Ishikawa (cell line): ENCODE results near the gene LRIT1.

Experiments used
- CEBPB ChIP-seq: IDR thresholded peaks from 2 replicates; pipeline ENCODE4 v1.6.1; 2012
- CREB1 ChIP-seq: IDR thresholded peaks from 2 replicates; pipeline ENCODE4 v1.6.1; 2012; ENCODE audit warnings: low read depth
- EGR1 ChIP-seq: IDR thresholded peaks from 2 replicates; pipeline ENCODE4 v1.6.1; 2012
- EP300 ChIP-seq: IDR thresholded peaks from 2 replicates; pipeline ENCODE4 v1.6.1; 2012; ENCODE audit warnings: borderline replicate concordance
- FOXM1 ChIP-seq: IDR thresholded peaks from 2 replicates; pipeline ENCODE4 v1.6.1; 2012; ENCODE audit warnings: low read depth, borderline replicate concordance
- MAX ChIP-seq: IDR thresholded peaks from 2 replicates; pipeline ENCODE4 v1.6.1; 2012
- NFIC ChIP-seq: IDR thresholded peaks from 2 replicates; pipeline ENCODE4 v1.6.1; 2012
- RAD21 ChIP-seq: IDR thresholded peaks from 2 replicates; pipeline ENCODE4 v1.6.1; 2012; ENCODE audit warnings: low read depth
- TAF1 ChIP-seq: IDR thresholded peaks from 2 replicates; pipeline ENCODE4 v1.6.1; 2012; ENCODE audit warnings: low read depth, mild to moderate bottlenecking
- TCF12 ChIP-seq: IDR thresholded peaks from 2 replicates; pipeline ENCODE4 v1.6.1; 2012; ENCODE audit warnings: low read depth
- TEAD4 ChIP-seq: IDR thresholded peaks from 2 replicates; pipeline ENCODE4 v1.6.1; 2012
- USF1 ChIP-seq: IDR thresholded peaks from 2 replicates; pipeline ENCODE4 v1.6.1; 2012
- YY1 ChIP-seq: IDR thresholded peaks from 2 replicates; pipeline ENCODE4 v1.6.1; 2012; ENCODE audit warnings: low read depth
- ZBTB7A ChIP-seq: IDR thresholded peaks from 2 replicates; pipeline ENCODE4 v1.6.1; 2012; ENCODE audit warnings: low read depth
- TF ChIP-seq, protein P1 (sequence below): IDR thresholded peaks from 2 replicates; pipeline ENCODE4 v1.6.1; 2012; ENCODE audit warnings: low read depth, mild to moderate bottlenecking

The LRIT1 gene

GRCh38 chr10:84248794-84249193 lies 7.4 kb upstream of the LRIT1 start:
- TF ChIP-seq TEAD4 = no peak
- no peak for TF ChIP-seq USF1
- no peak for TF ChIP-seq CEBPB
- TF ChIP-seq FOXM1 = no peak
- TF ChIP-seq, protein P1, sequence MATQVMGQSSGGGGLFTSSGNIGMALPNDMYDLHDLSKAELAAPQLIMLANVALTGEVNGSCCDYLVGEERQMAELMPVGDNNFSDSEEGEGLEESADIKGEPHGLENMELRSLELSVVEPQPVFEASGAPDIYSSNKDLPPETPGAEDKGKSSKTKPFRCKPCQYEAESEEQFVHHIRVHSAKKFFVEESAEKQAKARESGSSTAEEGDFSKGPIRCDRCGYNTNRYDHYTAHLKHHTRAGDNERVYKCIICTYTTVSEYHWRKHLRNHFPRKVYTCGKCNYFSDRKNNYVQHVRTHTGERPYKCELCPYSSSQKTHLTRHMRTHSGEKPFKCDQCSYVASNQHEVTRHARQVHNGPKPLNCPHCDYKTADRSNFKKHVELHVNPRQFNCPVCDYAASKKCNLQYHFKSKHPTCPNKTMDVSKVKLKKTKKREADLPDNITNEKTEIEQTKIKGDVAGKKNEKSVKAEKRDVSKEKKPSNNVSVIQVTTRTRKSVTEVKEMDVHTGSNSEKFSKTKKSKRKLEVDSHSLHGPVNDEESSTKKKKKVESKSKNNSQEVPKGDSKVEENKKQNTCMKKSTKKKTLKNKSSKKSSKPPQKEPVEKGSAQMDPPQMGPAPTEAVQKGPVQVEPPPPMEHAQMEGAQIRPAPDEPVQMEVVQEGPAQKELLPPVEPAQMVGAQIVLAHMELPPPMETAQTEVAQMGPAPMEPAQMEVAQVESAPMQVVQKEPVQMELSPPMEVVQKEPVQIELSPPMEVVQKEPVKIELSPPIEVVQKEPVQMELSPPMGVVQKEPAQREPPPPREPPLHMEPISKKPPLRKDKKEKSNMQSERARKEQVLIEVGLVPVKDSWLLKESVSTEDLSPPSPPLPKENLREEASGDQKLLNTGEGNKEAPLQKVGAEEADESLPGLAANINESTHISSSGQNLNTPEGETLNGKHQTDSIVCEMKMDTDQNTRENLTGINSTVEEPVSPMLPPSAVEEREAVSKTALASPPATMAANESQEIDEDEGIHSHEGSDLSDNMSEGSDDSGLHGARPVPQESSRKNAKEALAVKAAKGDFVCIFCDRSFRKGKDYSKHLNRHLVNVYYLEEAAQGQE = no peak
- no peak for TF ChIP-seq ZBTB7A
- no peak for TF ChIP-seq CREB1
- TF ChIP-seq TCF12 = no peak
- TF ChIP-seq MAX = no peak
- TF ChIP-seq RAD21 = no peak
- TF ChIP-seq EGR1 = no peak
- TF ChIP-seq NFIC = no peak
- no peak for TF ChIP-seq YY1

DNA sequence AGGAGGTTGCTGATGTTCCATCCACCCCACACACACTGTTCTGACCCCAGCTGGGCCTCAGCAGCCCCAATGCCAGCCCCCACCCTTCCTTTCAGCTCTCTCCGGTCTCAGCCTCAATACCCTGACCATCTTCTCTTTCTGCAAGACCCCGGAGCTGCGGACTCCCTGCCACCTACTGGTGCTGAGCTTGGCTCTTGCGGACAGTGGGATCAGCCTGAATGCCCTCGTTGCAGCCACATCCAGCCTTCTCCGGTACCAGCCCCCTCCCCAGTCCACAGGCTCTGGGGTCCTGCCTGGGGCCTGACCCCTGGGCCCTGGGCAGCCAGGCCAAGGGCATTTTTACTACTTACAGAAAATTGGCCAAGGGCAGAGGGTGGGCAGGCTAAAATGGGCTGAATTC lies 6.2 kb upstream of the LRIT1 start:
- TF ChIP-seq CEBPB (no peak), YY1 (no peak), ZBTB7A (no peak), CREB1 (no peak), TAF1 (no peak), USF1 (no peak), MAX (no peak), EGR1 (no peak), TCF12 (no peak), EP300 (no peak), TEAD4 (no peak), FOXM1 (no peak)
- TF ChIP-seq, protein P1 = no peak

DNA sequence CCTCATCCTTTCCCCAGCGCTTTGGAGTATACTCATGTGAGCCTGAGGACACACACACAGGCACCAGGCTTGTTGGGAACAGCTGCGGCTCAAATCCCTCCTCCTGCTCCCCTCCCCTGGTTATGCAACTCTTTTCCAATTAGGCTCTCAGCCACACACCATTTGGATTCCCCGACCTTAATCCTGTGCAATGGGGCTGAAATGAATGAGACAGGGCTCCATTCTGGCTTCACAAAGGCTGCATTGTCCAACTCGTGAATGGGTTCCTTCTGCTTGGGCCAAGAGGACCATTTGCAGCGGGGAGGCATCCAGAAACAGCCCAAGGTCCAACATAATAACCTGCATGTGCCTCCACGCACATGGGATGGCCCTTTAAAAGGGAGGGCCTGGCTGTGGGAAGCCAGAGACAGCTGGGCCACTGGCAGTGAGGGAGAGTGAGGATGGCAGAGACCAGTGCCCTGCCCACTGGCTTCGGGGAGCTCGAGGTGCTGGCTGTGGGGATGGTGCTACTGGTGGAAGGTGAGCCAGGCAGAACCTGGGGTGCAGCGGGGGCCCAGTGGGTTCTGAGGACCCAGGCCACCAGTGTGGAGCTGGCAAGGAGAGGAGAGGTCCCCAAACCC lies 3.4 kb upstream of the LRIT1 start, which contains the start of gene RGR:
Gene RGR (plus strand): TSS at position 403 of the 620 bp plus-strand sequence. CDS start 38 bp downstream, at position 441.
- TF ChIP-seq RAD21 (no peak), TCF12 (no peak), TEAD4 (no peak), FOXM1 (no peak), ZBTB7A (no peak), YY1 (no peak), TAF1 (no peak), EP300 (no peak), NFIC (no peak), CREB1 (no peak), EGR1 (no peak), CEBPB (no peak)
- TF ChIP-seq, protein P1 = no peak

- TF ChIP-seq TEAD4 (no peak), CEBPB (no peak)
Measured at GRCh38 chr10:84243759-84244158, 2.4 kb upstream of the LRIT1 start.

DNA sequence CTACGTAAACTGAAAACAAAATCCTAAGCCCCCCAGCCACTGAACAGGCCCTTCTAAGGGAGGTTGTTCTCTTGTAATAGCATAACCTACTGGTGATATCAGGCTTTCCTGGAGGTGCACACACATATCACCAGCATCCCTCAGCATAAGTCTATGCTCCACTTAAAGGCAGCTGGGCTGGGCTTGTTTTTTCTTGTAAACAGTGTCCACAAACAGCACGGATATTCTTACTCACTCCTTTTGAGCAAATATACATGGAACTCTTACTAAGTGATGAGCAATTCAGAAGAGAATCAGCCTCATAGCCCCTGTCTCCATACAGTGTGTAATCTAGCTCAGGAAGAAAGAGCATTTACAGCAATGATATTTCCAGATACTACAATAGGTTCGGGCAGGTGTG lies 2.4 kb downstream of the LRIT1 start:
- no peak for TF ChIP-seq NFIC
- no peak for TF ChIP-seq TAF1
- no peak for TF ChIP-seq TEAD4
